ENCODE results near the gene POLN. TPM values are rescaled to one million over a fixed set of nuclear protein-coding genes. Genes with fewer than 3 reads are reported as not detected.
A peak's percentile ranks its signal among the peaks of the same experiment; 100 is the strongest.
"Not testable (repeated sequence)": the region's sequence is repeated elsewhere in the genome, so short reads cannot be mapped to it uniquely, and the experiment has no call there.

Gene POLN
- total RNA-seq, 4 donors from 2014 or later, result 4.7 to 7.3 (median 5.1) TPM

DNA sequence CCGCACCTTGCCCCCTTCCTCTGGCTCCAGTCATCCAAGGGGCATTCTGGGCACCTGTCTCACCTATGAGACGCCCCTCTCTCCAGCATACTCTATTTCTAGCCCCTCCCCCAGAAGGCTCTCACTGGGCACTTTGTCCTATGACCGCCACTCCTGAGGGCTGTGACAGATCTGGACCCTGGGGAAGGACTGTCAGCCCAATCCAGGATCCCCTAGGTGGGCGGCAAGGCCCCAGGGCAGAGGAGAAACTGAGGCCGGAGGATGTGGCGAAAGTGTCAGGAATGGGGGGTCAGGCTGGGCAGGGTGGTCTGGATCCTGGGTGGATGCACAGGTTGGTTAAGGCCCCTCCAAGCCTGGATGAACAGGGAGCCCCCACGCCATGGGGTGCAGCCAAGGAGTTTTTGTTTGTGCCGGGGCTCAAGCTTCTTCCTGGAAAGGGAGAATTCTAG, 198.9 kb downstream of the POLN start:
- TF ChIP-seq, protein P1, sequence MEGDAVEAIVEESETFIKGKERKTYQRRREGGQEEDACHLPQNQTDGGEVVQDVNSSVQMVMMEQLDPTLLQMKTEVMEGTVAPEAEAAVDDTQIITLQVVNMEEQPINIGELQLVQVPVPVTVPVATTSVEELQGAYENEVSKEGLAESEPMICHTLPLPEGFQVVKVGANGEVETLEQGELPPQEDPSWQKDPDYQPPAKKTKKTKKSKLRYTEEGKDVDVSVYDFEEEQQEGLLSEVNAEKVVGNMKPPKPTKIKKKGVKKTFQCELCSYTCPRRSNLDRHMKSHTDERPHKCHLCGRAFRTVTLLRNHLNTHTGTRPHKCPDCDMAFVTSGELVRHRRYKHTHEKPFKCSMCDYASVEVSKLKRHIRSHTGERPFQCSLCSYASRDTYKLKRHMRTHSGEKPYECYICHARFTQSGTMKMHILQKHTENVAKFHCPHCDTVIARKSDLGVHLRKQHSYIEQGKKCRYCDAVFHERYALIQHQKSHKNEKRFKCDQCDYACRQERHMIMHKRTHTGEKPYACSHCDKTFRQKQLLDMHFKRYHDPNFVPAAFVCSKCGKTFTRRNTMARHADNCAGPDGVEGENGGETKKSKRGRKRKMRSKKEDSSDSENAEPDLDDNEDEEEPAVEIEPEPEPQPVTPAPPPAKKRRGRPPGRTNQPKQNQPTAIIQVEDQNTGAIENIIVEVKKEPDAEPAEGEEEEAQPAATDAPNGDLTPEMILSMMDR (IDR thresholded peaks at IDR 0.05), result no peak
- DNase-seq (ENCODE audit: low spot score), result peak; percentile 3
- ATAC-seq (ENCODE audit: low FRiP score), result no peak

DNA sequence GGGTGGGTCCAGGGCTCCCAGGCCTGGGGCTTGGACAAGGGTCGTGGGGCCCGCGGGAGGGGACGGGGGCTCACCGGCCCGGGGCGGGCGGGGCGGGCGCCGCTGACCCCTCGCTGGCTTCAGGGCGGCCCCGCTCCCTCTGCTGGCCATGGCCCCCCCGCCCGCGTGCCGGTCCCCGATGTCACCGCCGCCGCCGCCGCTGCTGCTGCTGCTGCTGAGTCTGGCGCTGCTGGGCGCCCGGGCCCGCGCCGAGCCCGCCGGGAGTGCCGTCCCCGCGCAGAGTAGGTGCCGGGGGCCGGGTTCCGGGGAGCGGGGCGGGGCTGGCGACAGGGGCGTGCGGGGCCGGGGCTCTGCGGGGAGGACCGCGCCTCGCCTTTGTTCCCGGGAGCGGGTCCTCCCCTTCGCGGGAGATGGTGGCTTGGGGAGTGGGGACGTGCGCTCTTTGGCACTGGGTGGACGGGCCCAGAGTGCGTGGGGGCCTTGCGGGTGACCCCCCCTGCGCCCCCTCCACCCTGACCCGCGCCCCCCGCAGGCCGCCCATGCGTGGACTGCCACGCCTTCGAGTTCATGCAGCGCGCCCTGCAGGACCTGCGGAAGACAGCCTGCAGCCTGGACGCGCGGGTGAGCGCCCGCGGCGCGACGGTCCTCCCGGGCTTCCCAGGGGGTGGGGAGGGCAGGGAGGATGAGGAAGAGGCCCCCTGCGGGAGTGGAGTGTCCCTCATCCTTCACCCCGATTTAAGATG, 199.5 kb downstream of the POLN start:
- ATAC-seq (ENCODE audit: low FRiP score), result peak; percentile 19
- TF ChIP-seq, protein P1 (IDR thresholded peaks at IDR 0.05), result no peak
- peak; percentile 21 for DNase-seq (ENCODE audit: low spot score)

DNA sequence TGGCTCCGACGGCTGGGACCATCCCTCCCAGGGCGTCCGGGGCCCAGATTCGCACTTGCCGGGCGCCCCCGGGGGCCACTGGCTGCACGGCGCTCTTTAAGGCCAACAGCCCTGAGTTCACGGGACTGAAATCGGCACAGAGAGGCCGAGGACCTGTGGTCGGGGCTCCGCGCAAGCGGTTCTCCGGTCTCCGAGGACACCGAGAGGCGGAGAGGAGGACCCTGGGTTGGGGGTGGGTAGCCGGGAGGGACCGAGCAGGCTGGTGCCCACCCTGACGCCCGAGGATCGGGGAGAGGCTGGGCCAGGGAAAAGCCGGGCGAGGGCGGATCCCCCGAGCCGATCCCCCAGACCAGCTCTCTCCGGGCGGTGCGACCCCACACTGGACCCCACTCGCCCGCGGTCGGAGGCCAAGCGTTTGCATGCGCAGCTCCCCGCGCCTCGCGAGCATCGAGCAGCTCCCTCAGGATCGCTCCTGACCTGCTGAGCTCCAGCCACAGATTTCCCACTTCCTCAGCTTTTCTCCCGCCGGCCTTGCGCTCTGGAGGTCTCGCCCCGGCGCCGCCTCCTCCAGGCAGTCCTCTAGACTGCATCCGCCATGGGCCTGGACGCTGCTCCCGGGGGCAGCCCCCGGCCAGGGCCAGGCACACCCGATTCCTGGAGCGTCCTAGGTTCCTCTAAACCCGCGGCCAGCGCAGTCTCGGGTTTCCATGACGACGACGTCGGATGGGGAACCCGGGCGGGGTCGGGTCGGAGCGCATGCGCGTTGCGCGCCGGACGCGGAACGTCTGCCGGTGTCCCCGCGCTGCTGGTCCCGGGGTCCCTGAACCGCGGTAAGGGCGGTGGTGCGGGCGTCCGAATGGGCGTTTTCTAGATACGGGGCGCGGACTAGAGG, 200.4 kb downstream of the POLN start:
- TF ChIP-seq, protein P1 (IDR thresholded peaks at IDR 0.05), result no peak
- ATAC-seq (ENCODE audit: low FRiP score) (peak; percentile 48), DNase-seq (ENCODE audit: low spot score) (peak; percentile 31)

DNA sequence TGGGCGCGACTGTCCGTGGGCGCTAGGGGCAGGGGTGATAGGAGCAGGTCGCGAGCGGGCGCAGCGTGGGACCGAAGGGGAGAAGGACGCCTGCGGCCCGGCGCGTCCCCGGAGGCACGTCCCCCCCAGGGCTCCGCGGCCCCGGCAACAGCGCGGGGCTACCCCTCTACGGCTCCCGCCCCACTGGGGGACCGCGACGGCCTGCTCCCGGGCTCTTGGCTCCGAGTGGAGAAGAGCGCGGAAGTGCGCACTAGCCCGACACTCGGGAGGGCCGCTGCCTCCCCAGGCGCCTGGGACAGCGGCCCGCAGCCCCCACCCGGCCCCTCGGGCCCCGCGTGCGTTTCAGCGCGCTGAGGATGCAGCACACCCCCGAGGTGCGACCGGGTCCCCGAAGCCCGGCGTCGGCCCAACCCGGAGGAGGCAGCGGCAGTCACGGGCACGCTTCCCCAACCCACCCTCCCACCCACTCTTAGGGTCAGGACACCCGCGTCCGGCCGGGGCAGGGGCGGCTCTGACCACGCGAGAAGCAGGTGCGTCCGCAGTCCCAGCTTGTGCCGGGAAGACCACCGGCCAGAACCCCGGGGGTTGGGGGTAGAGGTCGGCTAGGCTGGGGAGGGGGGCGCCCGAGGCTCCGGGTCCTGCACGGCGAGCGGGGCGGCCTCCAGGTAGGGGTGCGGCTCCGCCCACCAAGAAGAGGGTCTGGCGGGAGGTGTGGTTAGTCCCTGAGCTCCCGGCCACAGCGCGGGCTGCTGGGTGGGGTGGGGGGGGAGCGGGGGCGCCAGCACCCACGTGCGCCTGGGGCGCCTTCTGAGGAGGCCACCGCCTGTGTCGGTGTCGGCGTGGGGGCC, 201.3 kb downstream of the POLN start:
- DNase-seq (ENCODE audit: low spot score) (no peak), ATAC-seq (ENCODE audit: low FRiP score) (no peak)
- TF ChIP-seq, protein P1 (IDR thresholded peaks at IDR 0.05), result no peak

DNA sequence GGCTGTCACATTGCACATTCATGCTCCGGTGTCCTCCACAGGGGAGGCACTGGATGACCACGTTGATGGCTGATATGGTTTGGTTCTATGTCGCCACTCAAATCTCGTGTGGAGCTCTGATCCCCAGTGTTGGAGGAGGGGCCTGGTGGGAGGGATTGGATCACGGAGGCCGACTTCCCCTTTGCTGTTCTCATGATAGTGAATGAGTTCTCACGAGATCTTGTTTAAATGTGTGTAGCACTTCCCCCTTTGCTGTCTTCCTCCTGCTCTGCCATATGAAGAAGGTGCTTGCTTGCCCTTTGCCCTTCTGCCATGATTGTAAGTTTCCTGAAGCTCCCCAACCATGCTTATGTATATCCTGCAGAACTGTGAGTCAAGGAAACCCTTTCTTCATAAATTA, 205.1 kb downstream of the POLN start:
- ATAC-seq (ENCODE audit: low FRiP score), result no peak
- no peak for DNase-seq (ENCODE audit: low spot score)
- TF ChIP-seq, protein P1 (IDR thresholded peaks at IDR 0.05), result no peak

DNA sequence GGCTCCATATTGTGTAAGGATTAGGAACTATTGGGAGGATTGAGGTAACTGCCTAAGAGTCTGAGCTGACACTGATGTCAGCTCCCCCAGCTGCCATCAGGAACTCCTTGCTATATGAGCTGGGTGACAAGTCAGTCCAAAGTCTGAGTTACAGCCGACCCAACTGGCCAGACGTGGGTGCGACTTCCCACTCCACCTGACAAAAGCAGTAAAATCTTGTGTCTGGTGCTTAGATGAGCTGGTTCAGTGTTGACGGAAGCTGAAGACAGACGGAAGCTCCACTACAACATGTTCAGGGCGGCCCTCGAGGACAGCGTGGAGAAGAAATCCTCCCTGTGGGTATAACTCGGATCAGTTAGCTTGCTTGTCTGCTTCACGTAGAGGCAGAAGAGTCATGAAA, 205.6 kb downstream of the POLN start:
- DNase-seq (ENCODE audit: low spot score), result no peak
- TF ChIP-seq, protein P1 (IDR thresholded peaks at IDR 0.05), result no peak
- ATAC-seq (ENCODE audit: low FRiP score), result no peak

DNA sequence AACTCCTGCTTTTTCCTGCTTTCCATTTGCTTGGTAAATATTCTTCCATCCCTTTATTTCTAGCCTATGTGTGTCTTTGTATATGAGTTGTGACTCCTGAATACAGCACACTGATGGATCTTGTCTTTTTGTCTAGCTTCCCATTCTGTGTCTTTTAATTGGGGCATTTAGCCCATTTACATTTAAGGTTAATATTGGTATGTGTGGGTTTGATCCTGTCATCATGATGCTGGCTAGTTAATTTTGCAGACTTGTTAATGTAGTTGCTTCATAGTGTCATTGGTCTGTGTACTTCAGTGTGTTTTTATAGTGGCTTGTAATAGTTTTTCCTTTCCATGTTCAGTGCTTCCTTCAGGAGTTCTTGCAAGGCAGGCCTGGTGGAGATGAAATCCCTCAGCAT, 210.8 kb downstream of the POLN start:
- DNase-seq (ENCODE audit: low spot score); ATAC-seq (ENCODE audit: low FRiP score): not testable (repeated sequence)

DNA sequence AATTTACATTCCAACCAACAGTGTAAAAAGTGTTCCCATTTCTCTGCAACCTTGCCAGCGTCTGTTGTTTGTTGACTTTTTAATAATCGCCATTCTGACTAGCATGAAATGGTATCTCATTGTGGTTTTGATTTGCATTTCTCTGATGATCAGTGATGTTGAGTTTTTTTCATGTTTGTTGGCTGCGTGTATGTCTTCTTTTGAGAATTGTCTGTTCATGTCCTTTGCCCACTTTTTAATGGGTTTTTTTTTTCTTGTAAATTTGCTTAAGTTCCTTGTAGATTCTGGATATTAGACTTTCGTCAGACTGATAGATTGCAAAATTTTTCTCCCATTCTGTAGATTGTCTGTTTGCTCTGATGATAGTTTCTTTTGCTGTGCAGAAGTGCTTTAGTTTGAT, 214.8 kb downstream of the POLN start:
- not testable (repeated sequence) for ATAC-seq (ENCODE audit: low FRiP score); DNase-seq (ENCODE audit: low spot score)
